GM21723 (cell line): Measurements from ENCODE around the gene PHF21B.

ENCODE experiments used
- ATAC-seq: cut with Tn5 transposase; IDR thresholded peaks from one replicate; pipeline ENCODE4 v1.9.1; 2021; ENCODE audit warnings: mild to moderate bottlenecking, moderate library complexity; ENCODE audit not compliant: unreplicated experiment

Gene PHF21B

GRCh38 chr22:44938886-44939285 is 70.9 kb downstream of the PHF21B start:
- ATAC-seq: no peak

- ATAC-seq: no peak
Measured at GRCh38 chr22:44937216-44937615, 72.6 kb downstream of the PHF21B start.

- ATAC-seq: no peak
Measured at GRCh38 chr22:44936201-44936600, 73.6 kb downstream of the PHF21B start.

- ATAC-seq: no peak
Measured at GRCh38 chr22:44935724-44936123, 74.1 kb downstream of the PHF21B start.

- ATAC-seq: no peak
Measured at GRCh38 chr22:44934454-44934735, 75.4 kb downstream of the PHF21B start.

- ATAC-seq: no peak
Measured at GRCh38 chr22:44933666-44934453, 75.9 kb downstream of the PHF21B start.

GRCh38 chr22:44932493-44932892 is 77.3 kb downstream of the PHF21B start:
- no peak for ATAC-seq

GRCh38 chr22:44931766-44932165 is 78.0 kb downstream of the PHF21B start:
- ATAC-seq: no peak

GRCh38 chr22:44931077-44931540 is 78.7 kb downstream of the PHF21B start:
- ATAC-seq: no peak

GRCh38 chr22:44930711-44931035 is 79.1 kb downstream of the PHF21B start:
- ATAC-seq: no peak

- no peak for ATAC-seq
Measured at GRCh38 chr22:44930016-44930710, 79.6 kb downstream of the PHF21B start.

- ATAC-seq: no peak
Measured at GRCh38 chr22:44929359-44930015, 80.3 kb downstream of the PHF21B start.

- ATAC-seq: no peak
Measured at GRCh38 chr22:44928711-44929358, 81.0 kb downstream of the PHF21B start.

- no peak for ATAC-seq
Measured at GRCh38 chr22:44928136-44928463, 81.7 kb downstream of the PHF21B start.

- ATAC-seq: no peak
Measured at GRCh38 chr22:44927463-44928135, 82.2 kb downstream of the PHF21B start.

GRCh38 chr22:44926491-44927415 is 83.1 kb downstream of the PHF21B start:
- ATAC-seq: no peak

GRCh38 chr22:44926124-44926475 is 83.7 kb downstream of the PHF21B start:
- no peak for ATAC-seq

GRCh38 chr22:44925465-44926123 is 84.2 kb downstream of the PHF21B start:
- ATAC-seq: no peak

- ATAC-seq: no peak
Measured at GRCh38 chr22:44924710-44925109, 85.1 kb downstream of the PHF21B start.

- ATAC-seq: no peak
Measured at GRCh38 chr22:44924098-44924497, 85.7 kb downstream of the PHF21B start.
